HEK293 (cell line): ENCODE data around the gene SFMBT2.

Experiments used
- CTCF ChIA-PET: fragments of 350-600 bp; formaldehyde crosslinking; extraction: SDS; loops from one replicate; lab custom pipeline; 2021; ENCODE audit warnings: antibody characterized with exemption; lab: Yijun Ruan, JAX
- POLR2A ChIA-PET: fragments of 300-600 bp; formaldehyde crosslinking; extraction: SDS; loops from one replicate; lab custom pipeline; 2020; ENCODE audit warnings: antibody characterized with exemption, inconsistent platforms; lab: Yijun Ruan, JAX
- H3K27ac ChIP-seq: fragments of 200-500 bp; sonication (Bioruptor generic); 2 replicates; pipeline ENCODE4 v1.5.1; 2014; ENCODE audit warnings: low read depth, low read length, control low read depth, inconsistent platforms; ENCODE audit errors: extremely low read depth
- H3K36me3 ChIP-seq, 2 experiments: fragments of 200-500 bp in 1 of 2; sonication (Bioruptor generic) in 1 of 2; 1 replicate in 1 of 2; 2 replicates in 1 of 2; pipeline ENCODE4 v1.5.1; 2014 to 2017; ENCODE audit warnings: inconsistent platforms in 2 of 2, low read length in 2 of 2; ENCODE audit not compliant: control insufficient read depth in 2 of 2, insufficient read depth in 1 of 2
- H3K4me1 ChIP-seq: fragments of 200-500 bp; sonication (Bioruptor generic); 2 replicates; pipeline ENCODE4 v1.5.1; 2014; ENCODE audit warnings: mild to moderate bottlenecking, low read length, inconsistent platforms; ENCODE audit not compliant: control insufficient read depth, insufficient read depth
- H3K4me3 ChIP-seq: 2 replicates; pipeline ENCODE4 v1.5.1; 2011; ENCODE audit warnings: low read depth, mild to moderate bottlenecking, control low read depth, low read length, moderate library complexity
- H3K9me3 ChIP-seq: fragments of 200-500 bp; sonication (Bioruptor generic); 2 replicates; pipeline ENCODE4 v1.5.1; 2014; ENCODE audit warnings: low read depth, low read length, inconsistent platforms; ENCODE audit not compliant: control insufficient read depth, insufficient read depth
- KLF16 ChIP-seq: fragments of 450-650 bp; formaldehyde crosslinking; IDR thresholded peaks from 2 replicates; pipeline ENCODE4 v1.5.1; 2017; ENCODE audit warnings: missing biosample characterization, missing genetic modification characterization
- PRDM1 ChIP-seq: fragments of 450-650 bp; formaldehyde crosslinking; IDR thresholded peaks from 2 replicates; pipeline ENCODE4; 2016; ENCODE audit warnings: missing biosample characterization, missing genetic modification characterization
- ZBTB20 ChIP-seq: fragments of 450-650 bp; formaldehyde crosslinking; IDR thresholded peaks from 2 replicates; pipeline ENCODE4 v1.5.1; 2016; ENCODE audit warnings: missing biosample characterization, missing genetic modification characterization
- ZBTB48 ChIP-seq: fragments of 450-650 bp; formaldehyde crosslinking; IDR thresholded peaks from 2 replicates; pipeline ENCODE4 v1.5.1; 2016; ENCODE audit warnings: missing biosample characterization, missing genetic modification characterization
- ZBTB7A ChIP-seq: fragments of 450-650 bp; formaldehyde crosslinking; IDR thresholded peaks from 2 replicates; pipeline ENCODE4 v1.5.1; 2016; ENCODE audit warnings: low read depth, missing biosample characterization, missing genetic modification characterization
- ZEB2 ChIP-seq: fragments of 450-650 bp; formaldehyde crosslinking; IDR thresholded peaks from 2 replicates; pipeline ENCODE4 v1.5.1; 2016; ENCODE audit warnings: missing biosample characterization, missing genetic modification characterization
- ZFP69B ChIP-seq: fragments of 450-650 bp; formaldehyde crosslinking; IDR thresholded peaks from 2 replicates; pipeline ENCODE4 v1.5.1; 2016; ENCODE audit warnings: missing biosample characterization, missing genetic modification characterization
- ZNF112 ChIP-seq: fragments of 450-650 bp; formaldehyde crosslinking; IDR thresholded peaks from 2 replicates; pipeline ENCODE4 v1.5.0; 2017; ENCODE audit warnings: missing biosample characterization, missing genetic modification characterization
- ZNF114 ChIP-seq: fragments of 450-650 bp; formaldehyde crosslinking; IDR thresholded peaks from 2 replicates; pipeline ENCODE4 v1.5.0; 2017; ENCODE audit warnings: missing biosample characterization, missing genetic modification characterization
- ZNF140 ChIP-seq: fragments of 450-650 bp; formaldehyde crosslinking; IDR thresholded peaks from 2 replicates; pipeline ENCODE4 v1.5.1; 2016; ENCODE audit warnings: missing biosample characterization, missing genetic modification characterization
- ZNF157 ChIP-seq: fragments of 450-650 bp; formaldehyde crosslinking; IDR thresholded peaks from 2 replicates; pipeline ENCODE4 v1.5.1; 2016; ENCODE audit warnings: missing biosample characterization, missing genetic modification characterization
- ZNF175 ChIP-seq: fragments of 450-650 bp; formaldehyde crosslinking; IDR thresholded peaks from 2 replicates; pipeline ENCODE4 v1.5.1; 2016; ENCODE audit warnings: missing biosample characterization, missing genetic modification characterization
- ZNF223 ChIP-seq: fragments of 450-650 bp; formaldehyde crosslinking; IDR thresholded peaks from 2 replicates; pipeline ENCODE4 v1.5.1; 2016; ENCODE audit warnings: missing biosample characterization, missing genetic modification characterization
- ZNF239 ChIP-seq: fragments of 450-650 bp; formaldehyde crosslinking; IDR thresholded peaks from 2 replicates; pipeline ENCODE4 v1.5.1; 2016; ENCODE audit warnings: missing biosample characterization, missing genetic modification characterization
- ZNF274 ChIP-seq, 2 experiments: fragments of 200-500 bp in 1 of 2; fragments of 450-650 bp in 1 of 2; sonication (Bioruptor generic) in 1 of 2; formaldehyde crosslinking in 1 of 2; IDR thresholded peaks; 2 replicates each; pipeline versions ENCODE4 v1.5.1 to v1.6.1; 2014 to 2016; ENCODE audit warnings: borderline replicate concordance in 1 of 2, inconsistent platforms in 1 of 2, low read length in 1 of 2, missing biosample characterization in 1 of 2, missing genetic modification characterization in 1 of 2
- ZNF335 ChIP-seq: fragments of 450-650 bp; formaldehyde crosslinking; conservative IDR thresholded peaks from 2 replicates; pipeline ENCODE4 v1.5.1; 2016; ENCODE audit warnings: missing biosample characterization, missing genetic modification characterization
- ZNF366 ChIP-seq: fragments of 450-650 bp; formaldehyde crosslinking; conservative IDR thresholded peaks from 2 replicates; pipeline ENCODE4 v1.5.1; 2016; ENCODE audit warnings: missing biosample characterization, missing genetic modification characterization
- ZNF600 ChIP-seq: fragments of 450-650 bp; formaldehyde crosslinking; IDR thresholded peaks from 2 replicates; pipeline ENCODE4 v1.5.1; 2016; ENCODE audit warnings: missing biosample characterization, missing genetic modification characterization
- ZNF776 ChIP-seq: fragments of 450-650 bp; formaldehyde crosslinking; IDR thresholded peaks from 2 replicates; pipeline ENCODE4 v1.5.0; 2017; ENCODE audit warnings: missing biosample characterization, missing genetic modification characterization, borderline replicate concordance
- ZNF777 ChIP-seq: fragments of 450-650 bp; formaldehyde crosslinking; IDR thresholded peaks from 2 replicates; pipeline ENCODE4 v1.5.1; 2017; ENCODE audit warnings: missing biosample characterization, missing genetic modification characterization, borderline replicate concordance
- ZNF785 ChIP-seq: fragments of 450-650 bp; formaldehyde crosslinking; IDR thresholded peaks from 2 replicates; pipeline ENCODE4 v1.5.1; 2016; ENCODE audit warnings: missing biosample characterization, missing genetic modification characterization
- ZNF791 ChIP-seq: fragments of 450-650 bp; formaldehyde crosslinking; IDR thresholded peaks from 2 replicates; pipeline ENCODE4 v1.5.1; 2016; ENCODE audit warnings: missing biosample characterization, missing genetic modification characterization
- ZSCAN16 ChIP-seq: fragments of 450-650 bp; formaldehyde crosslinking; IDR thresholded peaks from 2 replicates; pipeline ENCODE4 v1.5.1; 2016; ENCODE audit warnings: missing biosample characterization, missing genetic modification characterization
- ZSCAN23 ChIP-seq: fragments of 450-650 bp; formaldehyde crosslinking; IDR thresholded peaks from 2 replicates; pipeline ENCODE4 v1.5.1; 2016; ENCODE audit warnings: missing biosample characterization, missing genetic modification characterization
- TF ChIP-seq, protein P1 (sequence below): fragments of 450-650 bp; formaldehyde crosslinking; IDR thresholded peaks from 2 replicates; pipeline ENCODE4; 2016; ENCODE audit warnings: missing biosample characterization, missing genetic modification characterization
- TF ChIP-seq, protein P2 (sequence below): fragments of 450-650 bp; formaldehyde crosslinking; IDR thresholded peaks from 2 replicates; pipeline ENCODE4 v1.5.1; 2017; ENCODE audit warnings: missing biosample characterization, missing genetic modification characterization

SFMBT2 gene

DNA sequence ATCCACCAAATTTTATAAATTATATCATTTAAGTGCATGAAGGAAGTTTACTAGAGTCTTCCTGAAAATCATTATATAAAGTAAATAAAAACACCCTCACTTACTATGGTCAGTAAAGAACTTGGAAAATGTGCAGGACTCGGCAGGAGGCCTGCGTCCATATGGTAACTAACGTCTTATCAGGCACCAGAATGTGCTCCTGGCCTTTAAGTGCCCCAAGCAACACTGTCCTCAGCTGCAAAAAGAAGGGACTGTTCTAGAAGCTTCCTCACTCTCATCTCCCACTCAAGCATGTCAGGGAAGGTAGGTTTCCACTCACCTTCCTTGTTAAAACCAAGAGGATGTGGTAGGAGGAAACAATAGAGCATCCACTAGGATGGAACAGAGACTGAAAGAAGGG lies 11.3 kb downstream of the SFMBT2 start:
- Histone ChIP-seq H3K27ac (no peak overlapping the region), H3K4me1 (peaks cover 12% of the 10 kb centered on the region), H3K9me3 (no peaks in the 10 kb centered on the region), H3K36me3 (no peaks in the 10 kb centered on the region), H3K4me3 (no peak overlapping the region)
- ChIA-PET POLR2A (no interaction called here), CTCF (no interaction called here)
- TF ChIP-seq ZNF785 (tag by site-specific recombination) (no peak), ZSCAN16 (tag by site-specific recombination) (no peak)

DNA sequence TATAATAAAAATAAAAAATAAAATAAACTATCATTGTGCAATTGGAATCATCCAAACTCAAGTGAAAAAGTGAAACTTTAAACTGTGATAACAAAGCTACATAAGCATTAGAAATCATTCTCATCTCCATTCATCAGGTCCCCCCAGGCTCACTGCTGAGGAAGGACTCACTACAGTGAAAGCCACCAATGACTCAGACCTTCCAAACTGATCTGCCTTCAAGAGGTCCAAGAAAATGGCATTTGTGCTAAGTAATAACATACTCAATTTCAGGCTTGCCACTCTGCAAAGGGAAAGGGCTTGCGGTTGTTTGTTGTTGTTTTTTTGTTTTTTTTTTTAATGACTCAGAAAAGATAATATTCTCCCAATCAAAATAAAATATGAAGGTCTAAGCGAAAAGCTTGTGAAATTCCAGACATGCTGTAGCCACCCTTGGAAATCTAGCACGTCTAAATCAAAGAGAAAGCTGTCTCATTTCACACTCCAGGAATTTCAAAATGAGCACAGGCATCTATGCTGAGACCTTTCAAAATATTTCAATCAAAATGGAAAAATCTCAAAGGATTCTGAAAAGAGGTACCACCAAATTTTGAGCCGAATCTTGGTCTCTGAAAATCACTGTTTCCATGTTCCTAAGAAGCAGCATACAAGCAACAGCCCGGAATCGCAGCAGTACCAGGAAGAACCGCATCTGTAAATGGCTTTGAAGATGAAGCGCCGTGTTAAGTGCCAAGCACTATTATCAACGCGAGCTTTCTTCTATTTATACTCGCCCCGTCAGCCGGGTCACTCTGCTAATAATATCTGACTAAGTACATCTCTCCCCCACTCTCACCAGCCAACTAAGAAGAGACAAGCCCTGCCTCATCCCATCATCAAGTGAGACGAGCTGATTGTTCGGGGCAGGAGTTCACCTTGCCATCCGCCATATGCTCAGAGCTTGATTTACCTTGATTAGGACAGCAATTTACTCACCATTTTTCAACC lies 13.5 kb downstream of the SFMBT2 start:
- Histone ChIP-seq H3K27ac (no peak overlapping the region), H3K4me3 (no peak overlapping the region), H3K36me3 (no peaks in the 10 kb centered on the region), H3K4me1 (peaks cover 9% of the 10 kb centered on the region), H3K9me3 (no peaks in the 10 kb centered on the region)
- TF ChIP-seq ZNF776 (tag by site-specific recombination) (no peak), ZNF157 (no peak), ZNF274 (IDR thresholded peaks at IDR 0.05; ENCODE audit: low read length) (no peak), ZNF274 (tag by site-specific recombination; IDR thresholded peaks at IDR 0.05; ENCODE audit: borderline replicate concordance) (no peak), ZNF366 (no peak), ZNF114 (no peak), ZNF140 (tag by site-specific recombination) (no peak), PRDM1 (tag by site-specific recombination) (peak; percentile 78), ZBTB7A (tag by site-specific recombination) (no peak), ZBTB20 (no peak), ZNF335 (0 out of 2 replicates have a peak, but pooled peaks have one; percentile 19), ZEB2 (tag by site-specific recombination) (no peak), ZNF223 (tag by site-specific recombination) (no peak), ZNF112 (no peak), ZNF777 (tag by site-specific recombination) (no peak), ZNF175 (tag by site-specific recombination) (no peak), KLF16 (no peak), ZFP69B (tag by site-specific recombination) (no peak), ZSCAN23 (tag by site-specific recombination) (no peak), ZNF791 (tag by site-specific recombination) (no peak), ZNF600 (peak; percentile 42; the same call in 1 of the 2 replicates), ZNF239 (tag by site-specific recombination) (no peak), ZBTB48 (no peak)
- TF ChIP-seq, protein P1, sequence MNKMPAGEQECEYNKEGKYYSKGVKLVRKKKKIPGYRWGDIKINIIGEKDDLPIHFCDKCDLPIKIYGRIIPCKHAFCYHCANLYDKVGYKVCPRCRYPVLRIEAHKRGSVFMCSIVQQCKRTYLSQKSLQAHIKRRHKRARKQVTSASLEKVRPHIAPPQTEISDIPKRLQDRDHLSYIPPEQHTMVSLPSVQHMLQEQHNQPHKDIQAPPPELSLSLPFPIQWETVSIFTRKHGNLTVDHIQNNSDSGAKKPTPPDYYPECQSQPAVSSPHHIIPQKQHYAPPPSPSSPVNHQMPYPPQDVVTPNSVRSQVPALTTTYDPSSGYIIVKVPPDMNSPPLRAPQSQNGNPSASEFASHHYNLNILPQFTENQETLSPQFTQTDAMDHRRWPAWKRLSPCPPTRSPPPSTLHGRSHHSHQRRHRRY (tag by site-specific recombination) = no peak
- TF ChIP-seq, protein P2, sequence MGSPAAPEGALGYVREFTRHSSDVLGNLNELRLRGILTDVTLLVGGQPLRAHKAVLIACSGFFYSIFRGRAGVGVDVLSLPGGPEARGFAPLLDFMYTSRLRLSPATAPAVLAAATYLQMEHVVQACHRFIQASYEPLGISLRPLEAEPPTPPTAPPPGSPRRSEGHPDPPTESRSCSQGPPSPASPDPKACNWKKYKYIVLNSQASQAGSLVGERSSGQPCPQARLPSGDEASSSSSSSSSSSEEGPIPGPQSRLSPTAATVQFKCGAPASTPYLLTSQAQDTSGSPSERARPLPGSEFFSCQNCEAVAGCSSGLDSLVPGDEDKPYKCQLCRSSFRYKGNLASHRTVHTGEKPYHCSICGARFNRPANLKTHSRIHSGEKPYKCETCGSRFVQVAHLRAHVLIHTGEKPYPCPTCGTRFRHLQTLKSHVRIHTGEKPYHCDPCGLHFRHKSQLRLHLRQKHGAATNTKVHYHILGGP (tag by site-specific recombination) = no peak
- ChIA-PET CTCF (interaction anchor here (1.1 kb wide), 1 partner anchor 276 kb away, joined by 3 read pairs; no protein-coding TSS in a partner anchor), POLR2A (interaction anchor here (1.4 kb wide), 1 partner anchor 13 kb away, joined by 6 read pairs; the partner anchor contains the start of gene SFMBT2)
